Heart right ventricle (tissue), 16 donors: ENCODE data around the gene PPEF2. TPM values are rescaled to one million over a fixed set of nuclear protein-coding genes. Genes with fewer than 3 reads are reported as not detected.

Source experiments
- ATAC-seq, 8 donors: fragments of 200-7000 bp; cut with Tn5 transposase; one replicate each; pipeline ENCODE4 v1.9.1; 2020; ENCODE audit warnings: mild to moderate bottlenecking in 8 of 8, moderate library complexity in 8 of 8, moderate number of reproducible peaks in 1 of 8
- DNase-seq, 2 donors: peaks; one replicate each; pipeline ENCODE4 v3.0.0-alpha.2; 2020
- H3K27ac ChIP-seq, 10 donors: fragments of 200-600 bp; sonication (generic) in 2 of 10; one replicate each; pipeline versions ENCODE4 v1.5.0 to v1.8.0; 2020 to 2022; ENCODE audit warnings: mild to moderate bottlenecking in 3 of 10
- H3K27me3 ChIP-seq, 7 donors: fragments of 200-600 bp; one replicate each; pipeline ENCODE4 v1.8.0; 2021 to 2022; ENCODE audit warnings: mild to moderate bottlenecking in 2 of 7
- H3K36me3 ChIP-seq, 9 donors: fragments of 200-600 bp; sonication (generic) in 1 of 9; one replicate each; pipeline versions ENCODE4 v1.5.0 to v1.8.0; 2020 to 2022; ENCODE audit warnings: mild to moderate bottlenecking in 2 of 9
- H3K4me1 ChIP-seq, 9 donors: fragments of 200-600 bp; sonication (generic) in 1 of 9; one replicate each; pipeline versions ENCODE4 v1.5.0 to v1.8.0; 2020 to 2022; ENCODE audit warnings: mild to moderate bottlenecking in 4 of 9
- H3K4me3 ChIP-seq, 10 donors: fragments of 200-600 bp; sonication (generic) in 2 of 10; one replicate each; pipeline versions ENCODE4 v1.5.0 to v1.8.0; 2020 to 2022; ENCODE audit warnings: mild to moderate bottlenecking in 7 of 10, moderate library complexity in 2 of 10
- H3K9me3 ChIP-seq, 11 donors: fragments of 200-600 bp in 10 of 11; sonication (generic) in 2 of 11; one replicate each; pipeline versions ENCODE4 v1.5.0 to v1.8.0; 2013 to 2022; ENCODE audit warnings: mild to moderate bottlenecking in 2 of 11, control low read depth in 1 of 11, moderate library complexity in 1 of 11
- CTCF ChIP-seq, 9 donors: fragments of 200-600 bp; sonication (generic) in 2 of 9; IDR thresholded peaks; one replicate each; pipeline versions ENCODE4 v1.5.0 to v1.8.0; 2021 to 2022; ENCODE audit warnings: antibody characterized with exemption in 9 of 9, mild to moderate bottlenecking in 5 of 9, moderate library complexity in 1 of 9
- WGBS, 2 donors: extraction: QIAGEN DNeasy Blood & Tissue Kit; methylation state at CpG; one replicate each; pipeline ENCODE4 v1.1.7; 2013; ENCODE audit warnings: inconsistent platforms in 1 of 2; 5-methylcytosine and 5-hydroxymethylcytosine counted together
- intact Hi-C, 10 donors: fragments of 100-400 bp; cut with DNase I; formaldehyde crosslinking; loops; one replicate each; pipeline versions ENCODE4 v1.11.1 to v1.14.2; 2022
- polyA plus RNA-seq, 2 donors: library from polyadenylated mRNA; stranded (reverse); fragments of 200-250 nt; gene quantifications; one replicate each; pipeline ENCODE4 v1.2.3, GENCODE V29; 2013
- total RNA-seq, 10 donors: library from RNA; stranded (reverse); fragmentation: NEBNext Ultra II Directional in 3 of 10; extraction: Animal tissue kit (Norgen Biotek cat#: 25700) in 3 of 10; gene quantifications; one replicate each; pipeline versions ENCODE4 v1.2.1 to v1.2.4, GENCODE V29; 2021 to 2023
- donor health status: Arrhythmogenic right ventricular cardiomyopathy.
- donor health status: ischemic (EF 13 %, LVEDD 7.1; RV severe dilation, severe dysfunction).
- donor health status: healthy with polysubstance abuse.
- donor health status: DM: no; HTN: yes; CAD: no.
- donor health status: DM: no; HTN: no; CAD: no.
- donor health status: ischemic (EF 25% LVEDD 6.9; RV normal size, moderate dysfunction).
- donor health status: ischemic (EF 25% LVEDD 5.7; RV mildly dilated, moderate dysfunction).
- donor health status: healthy.
- donor health status: DM: yes; HTN: yes; CAD: no.
- donor health status: Ischemic cardiomyopathy.
- donor health status: ischemic (EF 35%, LVEDD 5.7; RV mildly dilated, moderate dysfunction).
- donor health status: nonischemic (EF 11% LVEDD 7.7; RV severe dilation, severe dysfunction).
- donor health status: DM: yes; HTN: yes; CAD: no.
- donor health status: PGD.
- donor health status: ischemic (EF 29% LVEDD 5.4; RV normal size, mild dysfunction).
- donor health status: nonischemic (EF 23%, LVEDD 6.1; RV moderate dilation, normal function).

PPEF2 gene
- total and polyA plus RNA-seq, 12 donors, result not detected

- peaks cover 0 to 14% (median under 1%) of the 10 kb centered on the region in 9 donors for H3K36me3 ChIP-seq
- WGBS, 2 donors, result 89 to 92% methylated on average over 3 of the region's 3 CpGs
- ATAC-seq, result no peak
These were observed 81.6 kb downstream of the PPEF2 start for GRCh38 chr4:75820676-75821075.

GRCh38 chr4:75820197-75820596 lies 82.1 kb downstream of the PPEF2 start:
- Histone ChIP-seq H3K27ac (no peak overlapping the region), H3K36me3 (peaks cover 0 to 19% (median 5%) of the 10 kb centered on the region in 9 donors), H3K4me3 (no peak overlapping the region), H3K4me1 (peaks cover 0 to 7% (median 0%) of the 10 kb centered on the region in 9 donors), H3K27me3 (no peaks in the 10 kb centered on the region), H3K9me3 (no peaks in the 10 kb centered on the region)
- ATAC-seq (no peak), DNase-seq (no peak)
- 35 to 50% methylated on average over 2 of the region's 2 CpGs for WGBS, 2 donors
- intact Hi-C loops, result no loop called here
- no peak for TF ChIP-seq CTCF (IDR thresholded peaks at IDR 0.05)

More at GRCh38 chr4:75820676-75821075, 81.6 kb downstream of the PPEF2 start:
- DNase-seq, result no peak
- no peak overlapping the region for H3K4me3 ChIP-seq
- intact Hi-C loops, result no loop called here
- H3K4me1 ChIP-seq, result peaks cover 0 to 7% (median 0%) of the 10 kb centered on the region in 9 donors
- no peak for TF ChIP-seq CTCF (IDR thresholded peaks at IDR 0.05)
- no peaks in the 10 kb centered on the region for H3K9me3 ChIP-seq
- H3K27me3 ChIP-seq, result no peaks in the 10 kb centered on the region
- H3K27ac ChIP-seq, result no peak overlapping the region

GRCh38 chr4:75819121-75819520 lies 83.1 kb downstream of the PPEF2 start:
- Histone ChIP-seq H3K4me1 (peaks cover 0 to 7% (median 0%) of the 10 kb centered on the region in 9 donors), H3K27me3 (no peaks in the 10 kb centered on the region), H3K36me3 (peaks cover 0 to 30% (median 16%) of the 10 kb centered on the region in 9 donors), H3K27ac (no peak overlapping the region), H3K9me3 (no peaks in the 10 kb centered on the region), H3K4me3 (no peak overlapping the region)
- 95 to 97% methylated on average over 4 of the region's 4 CpGs for WGBS, 2 donors
- intact Hi-C loops, result loop anchor here in 1 of 10 donors (10.0 kb wide), 1 partner anchor 136 kb away; no protein-coding TSS in a partner anchor
- no peak for TF ChIP-seq CTCF (IDR thresholded peaks at IDR 0.05)
- ATAC-seq, result no peak
- DNase-seq, result no peak

- H3K4me1 ChIP-seq, result peaks cover 0 to 7% (median 0%) of the 10 kb centered on the region in 9 donors
- no peak overlapping the region for H3K4me3 ChIP-seq
- TF ChIP-seq CTCF (IDR thresholded peaks at IDR 0.05), result no peak
- no peak overlapping the region for H3K27ac ChIP-seq
- WGBS, 2 donors, result 89 to 90% methylated on average over 2 of the region's 2 CpGs
- H3K36me3 ChIP-seq, result peaks cover 0 to 42% (median 24%) of the 10 kb centered on the region in 9 donors
- no peak for ATAC-seq
- no peaks in the 10 kb centered on the region for H3K9me3 ChIP-seq
- H3K27me3 ChIP-seq, result no peaks in the 10 kb centered on the region
- no peak for DNase-seq
- intact Hi-C loops, result loop anchor here in 1 of 10 donors (10.0 kb wide), 1 partner anchor 137 kb away; no protein-coding TSS in a partner anchor
These were observed 84.4 kb downstream of the PPEF2 start for GRCh38 chr4:75817901-75818300.

Other genes with a start within 250 kb of the PPEF2 start
- 100 to 1,000 TPM in 2 of 10 donors, 10 to 100 TPM in 8; 75.7 to 119 (median 89.8) TPM for gene G3BP2, start 229.0 kb downstream of the PPEF2 start, total RNA-seq
- gene G3BP2, start 229.0 kb downstream of the PPEF2 start, polyA plus RNA-seq, result 10 to 100 TPM; 10.6 to 24.2 TPM
- 10 to 100 TPM; 71.2 to 98.7 (median 81.5) TPM for gene USO1, start 177.9 kb downstream of the PPEF2 start, total RNA-seq
- 10 to 100 TPM; 43.8 to 45.1 TPM for gene USO1, start 177.9 kb downstream of the PPEF2 start, polyA plus RNA-seq
- gene NAAA, start 38.6 kb upstream of the PPEF2 start, total RNA-seq, result 10 to 100 TPM in 9 of 10 donors, 1 to 10 TPM in 1; 6.4 to 27.4 (median 14.5) TPM
- gene NAAA, start 38.6 kb upstream of the PPEF2 start, polyA plus RNA-seq, result 1 to 10 TPM; 6.9 to 7.5 TPM
- 10 to 100 TPM; 18.1 to 27.2 (median 24.3) TPM for gene SDAD1, start 88.5 kb upstream of the PPEF2 start, total RNA-seq
- 10 to 100 TPM in 1 of 2 donors, 1 to 10 TPM in 1; 7.4 to 11.9 TPM for gene SDAD1, start 88.5 kb upstream of the PPEF2 start, polyA plus RNA-seq
- gene CXCL9, start 105.1 kb upstream of the PPEF2 start, total RNA-seq, result 100 to 1,000 TPM in 1 of 10 donors, 1 to 10 TPM in 2, under 1 TPM in 7; 0.10 to 396 (median 0.60) TPM
- gene CXCL9, start 105.1 kb upstream of the PPEF2 start, polyA plus RNA-seq, result under 1 TPM; 0.37 to 0.48 TPM
- gene CXCL10, start 121.0 kb upstream of the PPEF2 start, total RNA-seq, result 100 to 1,000 TPM in 1 of 10 donors, 1 to 10 TPM in 3, under 1 TPM in 4, not detected in 2; 0.40 to 191 (median 1.0) TPM
- gene CXCL10, start 121.0 kb upstream of the PPEF2 start, polyA plus RNA-seq, result under 1 TPM; 0.14 to 0.22 TPM
- 10 to 100 TPM in 1 of 10 donors, under 1 TPM in 4, not detected in 5; 0.23 to 61.0 (median 0.40) TPM for gene CXCL11, start 133.6 kb upstream of the PPEF2 start, total RNA-seq
- under 1 TPM in 1 of 2 donors, not detected in 1; 0.07 TPM for gene CXCL11, start 133.6 kb upstream of the PPEF2 start, polyA plus RNA-seq
- gene ART3, start 172.3 kb upstream of the PPEF2 start, total RNA-seq, result 100 to 1,000 TPM in 3 of 10 donors, 10 to 100 TPM in 7; 38.4 to 250 (median 65.4) TPM
- 100 to 1,000 TPM in 1 of 2 donors, 10 to 100 TPM in 1; 67.3 to 108 TPM for gene ART3, start 172.3 kb upstream of the PPEF2 start, polyA plus RNA-seq
- 10 to 100 TPM; 16.1 to 22.6 (median 18.9) TPM for gene NUP54, start 245.9 kb upstream of the PPEF2 start, total RNA-seq
- 10 to 100 TPM in 1 of 2 donors, 1 to 10 TPM in 1; 9.6 to 25.8 TPM for gene NUP54, start 245.9 kb upstream of the PPEF2 start, polyA plus RNA-seq